GM19455 (cell line): ENCODE measurements around the gene TCHHL1.

Experiments
- ATAC-seq: cut with Tn5 transposase; IDR thresholded peaks from one replicate; pipeline ENCODE4 v1.9.1; 2021; ENCODE audit not compliant: unreplicated experiment

Gene TCHHL1

GRCh38 chr1:152039886-152040285 lies 49.0 kb downstream of the TCHHL1 start:
- no peak for ATAC-seq

- ATAC-seq, result no peak
These were observed 49.4 kb downstream of the TCHHL1 start for GRCh38 chr1:152039461-152039860.

- no peak for ATAC-seq
These were observed 50.0 kb downstream of the TCHHL1 start for GRCh38 chr1:152038871-152039270.

GRCh38 chr1:152036267-152037216 lies 52.3 kb downstream of the TCHHL1 start, which contains the start of gene S100A11:
Gene S100A11, minus strand, starts transcription at chr1:152037004. Its CDS starts 89 bp downstream, at chr1:152036915.
- peak; percentile 48 for ATAC-seq

- no peak for ATAC-seq
These were observed 53.2 kb downstream of the TCHHL1 start for GRCh38 chr1:152035539-152036266.

GRCh38 chr1:152034654-152035538 lies 54.0 kb downstream of the TCHHL1 start:
- ATAC-seq, result no peak

- ATAC-seq, result no peak
These were observed 54.6 kb downstream of the TCHHL1 start for GRCh38 chr1:152034324-152034653.
